Right renal pelvis (tissue), 4 donors: ENCODE measurements around the gene PODNL1. TPM values are rescaled to one million over a fixed set of nuclear protein-coding genes. Genes with fewer than 3 reads are reported as not detected.
"Not testable (repeated sequence)": the region's sequence is repeated elsewhere in the genome, so short reads cannot be mapped to it uniquely, and the experiment has no call there.

Source experiments
- DNase-seq, 4 donors: peaks; one replicate each; pipeline ENCODE4 v3.0.0-alpha.2; 2013; ENCODE audit warnings: low read depth in 4 of 4, low spot score in 3 of 4, missing footprints in 1 of 4
- polyA plus RNA-seq, 4 donors: library from polyadenylated mRNA; unstranded; fragments of 120-200 nt; gene quantifications; one replicate each; pipeline ENCODE4 v1.2.1, GENCODE V29; 2013; ENCODE audit not compliant: insufficient read length in 4 of 4

Gene PODNL1
- polyA plus RNA-seq, 4 donors = 0.84 to 1.6 (median 1.1) TPM

- no peak for DNase-seq
Observed at GRCh38 chr19:13974073-13974472, 35.9 kb upstream of the PODNL1 start.

DNA sequence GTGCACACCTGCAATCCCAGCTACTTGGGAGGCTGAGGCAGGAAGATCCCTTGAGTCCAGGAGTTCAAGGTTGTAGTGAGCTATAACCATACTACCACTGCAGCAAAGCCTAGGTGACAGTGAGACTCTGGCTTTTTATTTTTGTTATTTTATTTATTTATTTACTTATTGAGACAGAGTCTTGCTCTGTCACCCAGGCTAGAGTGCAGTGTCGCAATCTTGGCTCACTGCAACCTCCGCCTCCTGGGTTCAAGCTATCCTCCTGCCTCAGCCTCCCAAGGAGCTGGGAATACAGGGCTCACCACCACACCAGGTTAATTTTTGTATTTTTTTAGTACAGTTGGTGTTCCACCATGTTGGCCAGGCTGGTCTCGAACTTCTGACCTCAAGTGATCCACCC lies 35.3 kb upstream of the PODNL1 start:
- not testable (repeated sequence) for DNase-seq

DNA sequence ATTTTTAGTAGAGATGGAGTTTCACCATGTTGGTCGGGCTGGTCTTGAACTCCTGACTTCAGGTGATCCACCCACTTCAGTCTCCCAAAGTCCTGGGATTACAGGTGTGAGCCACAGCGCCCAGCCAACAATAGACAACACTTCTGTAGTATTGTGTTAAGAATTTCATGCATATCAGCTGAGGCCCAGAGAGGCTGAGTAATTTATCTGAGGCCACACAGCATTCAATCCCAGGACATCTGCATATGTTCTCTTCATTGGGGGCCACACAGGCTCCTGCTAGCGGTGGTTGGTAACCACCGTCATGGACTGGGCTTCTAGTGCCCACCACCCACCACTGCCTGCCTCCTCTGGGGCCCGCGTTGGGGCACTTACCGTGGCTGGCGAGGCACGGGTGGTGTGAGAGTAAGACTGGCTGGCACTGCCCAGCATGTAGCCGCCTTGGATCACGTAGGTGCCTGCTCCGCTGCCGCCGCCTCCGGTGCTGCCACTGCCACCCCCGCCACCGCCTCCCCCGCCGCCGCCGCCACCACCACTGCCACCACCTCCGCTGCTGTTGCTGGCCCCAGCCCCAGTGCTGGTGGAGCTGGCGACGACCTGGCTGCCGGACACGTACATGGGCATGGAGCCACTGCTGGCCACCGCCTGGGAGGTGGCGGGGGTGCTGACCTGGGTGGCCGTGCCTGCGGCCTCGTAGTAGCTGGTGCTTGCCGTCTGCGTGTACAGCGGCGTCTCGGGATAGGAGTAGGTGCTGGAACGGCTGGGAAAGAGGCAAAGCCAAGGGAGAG lies 34.3 kb upstream of the PODNL1 start:
- no peak for DNase-seq

DNA sequence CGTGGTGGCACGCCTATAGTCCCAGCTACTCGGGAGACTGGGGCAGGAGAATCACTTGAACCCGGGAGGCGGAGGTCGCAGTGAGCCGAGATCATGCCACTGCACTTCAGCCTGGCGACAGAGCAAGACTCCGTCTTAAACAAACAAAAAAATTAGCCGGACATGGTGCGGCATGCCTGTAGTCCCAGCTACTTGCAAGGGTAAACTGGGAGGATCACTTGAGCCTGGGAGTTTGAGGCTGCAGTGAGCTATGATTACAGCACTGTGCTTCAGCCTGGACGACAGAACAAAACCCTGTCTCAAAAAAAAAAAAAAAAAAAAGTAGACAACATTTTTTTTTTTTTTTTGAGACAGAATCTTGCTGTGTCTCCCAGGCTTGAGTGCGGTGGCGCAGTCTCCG lies 33.7 kb upstream of the PODNL1 start:
- not testable (repeated sequence) for DNase-seq

GRCh38 chr19:13969897-13970296 lies 31.7 kb upstream of the PODNL1 start:
- no peak for DNase-seq

- no peak for DNase-seq
Observed at GRCh38 chr19:13968999-13969398, 30.8 kb upstream of the PODNL1 start.

- no peak for DNase-seq
Observed at GRCh38 chr19:13968383-13968935, 30.2 kb upstream of the PODNL1 start.

- not testable (repeated sequence) for DNase-seq
Observed at GRCh38 chr19:13967206-13967605, 29.0 kb upstream of the PODNL1 start.

DNA sequence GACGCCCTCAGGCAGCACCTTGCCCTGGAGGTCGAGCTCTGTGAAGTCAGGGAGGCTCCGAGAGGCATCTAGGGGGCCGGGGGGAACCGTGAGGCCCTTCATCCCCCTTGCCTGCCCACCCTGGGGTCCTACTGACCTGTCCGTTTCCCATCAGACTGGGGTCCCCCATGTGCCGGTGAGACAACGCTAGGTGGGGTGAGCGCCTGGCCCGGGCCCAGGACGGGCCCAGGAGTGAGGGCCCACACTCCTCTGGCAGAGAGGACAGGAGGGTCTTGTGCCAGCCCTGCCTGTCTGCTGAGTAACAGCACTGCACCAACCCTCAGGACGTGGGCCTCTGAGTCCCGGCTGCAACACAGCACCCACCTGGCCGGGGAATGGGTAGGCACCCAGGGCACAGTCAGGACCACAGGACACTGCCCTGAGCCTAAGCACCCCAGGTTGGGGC lies 28.5 kb upstream of the PODNL1 start:
- DNase-seq = no peak

DNA sequence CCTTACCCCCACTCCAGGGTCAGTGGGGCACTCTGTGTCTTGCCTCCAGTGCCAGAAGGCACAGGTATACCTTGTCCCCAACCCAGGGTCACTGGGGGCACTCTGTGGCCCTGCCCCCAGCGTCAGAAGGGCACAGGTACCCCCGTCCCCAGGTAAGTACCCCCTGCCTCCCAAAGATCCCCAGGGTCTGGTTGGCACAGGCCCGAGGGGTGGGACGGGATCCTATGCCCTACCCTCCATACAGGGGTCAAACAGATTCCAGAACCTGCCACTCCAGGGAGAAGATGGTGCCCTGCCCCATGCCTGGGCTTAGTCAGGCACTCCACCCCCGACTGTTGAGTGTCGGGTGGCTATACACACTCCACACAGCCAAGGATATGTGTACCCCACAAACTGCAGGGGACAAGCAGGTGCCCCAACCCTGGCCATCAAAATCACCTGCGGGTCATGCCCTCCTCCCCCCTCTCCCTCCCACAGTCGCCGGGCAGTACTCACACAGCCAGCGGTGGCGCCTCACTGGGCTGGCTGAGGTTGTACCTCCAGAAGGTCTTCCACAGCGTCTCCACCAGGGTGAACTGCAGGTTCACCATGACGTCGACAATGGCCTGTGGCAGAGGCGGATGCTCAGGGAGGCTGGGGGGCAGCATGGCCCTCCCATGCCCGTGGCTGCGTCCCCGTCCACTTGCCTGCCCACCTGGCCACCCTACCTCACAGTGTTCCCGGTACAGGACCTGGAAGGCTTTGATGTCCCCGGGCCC lies 27.9 kb upstream of the PODNL1 start:
- DNase-seq = no peak

DNA sequence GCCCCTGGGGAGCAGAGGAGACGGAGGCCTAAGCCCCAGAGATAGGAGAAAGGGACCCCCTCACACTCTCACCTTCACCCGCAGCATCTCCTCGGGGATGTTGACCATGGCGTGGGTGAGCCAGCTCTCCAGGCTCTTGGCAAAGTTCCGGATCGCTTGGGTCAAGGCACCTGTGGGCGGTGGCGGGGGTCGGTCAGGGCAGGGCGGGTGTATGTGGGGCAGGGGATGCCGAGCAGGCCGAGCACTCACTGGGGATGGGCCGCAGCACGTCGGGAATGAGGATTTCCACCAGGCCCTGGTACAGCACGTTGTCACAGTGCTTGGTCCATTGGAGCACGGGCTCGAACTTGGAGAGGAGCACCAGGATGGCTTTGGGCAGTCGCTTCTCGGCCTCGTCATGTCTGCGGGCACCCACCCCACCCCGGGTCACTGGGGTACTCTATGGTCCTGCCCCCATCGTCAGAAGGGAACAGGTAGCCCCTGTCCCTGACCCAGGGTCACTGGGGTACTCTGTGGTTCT lies 27.2 kb upstream of the PODNL1 start:
- DNase-seq = no peak

DNA sequence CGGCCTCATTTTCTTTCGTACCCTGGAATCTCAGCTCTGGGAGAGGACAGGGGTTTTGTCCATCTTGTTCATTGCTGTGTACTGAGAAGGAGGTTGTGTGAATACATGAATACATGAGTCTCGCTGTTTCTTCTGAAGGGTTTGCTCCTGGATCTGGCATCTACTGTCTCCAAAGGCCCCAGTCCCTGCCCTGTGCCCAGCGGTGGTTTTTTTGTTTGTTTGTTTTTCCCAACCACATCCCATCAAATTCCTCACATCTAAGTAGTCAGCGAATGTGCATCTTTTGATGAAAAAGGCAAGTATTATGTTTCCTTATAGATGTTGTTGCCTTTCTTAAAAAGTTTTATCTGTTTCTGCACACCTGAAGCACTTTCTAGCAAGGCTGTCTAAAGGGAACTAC lies 26.6 kb upstream of the PODNL1 start:
- no peak for DNase-seq

DNA sequence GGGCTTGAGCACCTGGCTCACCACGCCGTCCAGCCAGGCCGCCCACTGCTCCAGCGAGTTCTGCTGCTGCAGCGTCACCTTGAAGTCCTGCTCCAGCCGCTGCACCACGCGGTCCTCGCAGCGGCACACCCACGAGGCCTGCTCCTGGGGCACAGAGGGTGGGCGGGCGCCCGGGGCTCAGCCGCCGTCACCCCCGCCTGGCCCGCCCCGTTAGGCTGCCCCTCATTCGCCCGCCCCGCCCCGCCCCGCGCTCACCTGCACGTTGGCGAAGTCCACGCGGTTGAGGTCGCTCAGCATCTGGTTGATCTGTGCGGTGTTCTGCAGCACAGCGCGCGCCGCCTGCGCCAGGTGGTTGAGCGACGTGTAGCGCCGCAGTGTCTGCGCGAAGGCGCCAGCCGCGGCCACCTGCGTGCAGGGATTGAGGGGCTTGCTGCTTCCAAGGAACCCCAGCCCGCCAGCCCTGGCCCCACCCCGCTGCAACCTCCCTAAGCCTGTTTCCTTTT lies 25.4 kb upstream of the PODNL1 start:
- no peak for DNase-seq

DNA sequence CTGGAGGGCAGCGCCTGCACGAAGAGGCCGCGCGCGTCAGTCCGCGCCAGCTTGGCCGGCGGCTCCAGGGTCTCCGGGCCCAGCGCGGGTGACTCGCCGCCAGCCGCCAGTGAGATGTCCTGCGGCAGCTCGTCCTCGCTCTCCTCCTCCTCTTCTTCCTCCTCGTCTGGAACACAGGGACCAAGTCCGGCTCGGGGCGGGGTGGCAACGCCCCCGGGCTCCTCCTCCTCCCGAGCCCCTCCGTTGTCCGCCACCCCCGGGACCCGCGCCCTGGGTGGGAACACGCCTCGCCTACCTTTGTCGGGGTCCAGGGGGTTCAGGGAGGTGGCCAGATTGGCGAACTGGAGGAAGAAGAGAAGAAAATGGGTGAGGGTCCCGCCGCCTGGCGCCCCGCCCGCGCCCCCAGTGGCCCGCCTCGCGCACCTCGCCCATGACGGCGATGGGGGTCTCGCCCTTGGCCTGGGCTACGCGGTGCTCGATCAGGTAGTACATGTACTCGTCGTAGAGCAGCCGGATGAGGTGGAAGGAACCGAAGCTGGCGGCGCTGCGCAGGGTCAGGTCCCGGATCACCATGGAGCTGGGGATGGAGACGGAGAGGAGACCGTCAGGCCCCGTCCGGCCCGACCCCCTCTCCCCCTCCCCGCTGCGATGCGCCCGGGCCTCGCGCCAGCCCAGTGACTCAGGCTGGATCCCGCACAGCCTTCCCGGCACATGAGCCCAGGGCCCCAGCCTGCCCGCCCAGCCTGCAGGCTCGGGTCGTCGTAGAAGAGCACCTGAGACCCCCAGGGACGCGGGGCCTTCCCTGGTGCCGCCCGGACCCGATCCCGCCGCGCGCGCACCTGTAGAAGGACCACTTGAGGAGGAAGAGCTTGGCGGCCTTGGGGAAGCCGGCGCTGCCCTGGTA lies 24.7 kb upstream of the PODNL1 start:
- no peak for DNase-seq

DNA sequence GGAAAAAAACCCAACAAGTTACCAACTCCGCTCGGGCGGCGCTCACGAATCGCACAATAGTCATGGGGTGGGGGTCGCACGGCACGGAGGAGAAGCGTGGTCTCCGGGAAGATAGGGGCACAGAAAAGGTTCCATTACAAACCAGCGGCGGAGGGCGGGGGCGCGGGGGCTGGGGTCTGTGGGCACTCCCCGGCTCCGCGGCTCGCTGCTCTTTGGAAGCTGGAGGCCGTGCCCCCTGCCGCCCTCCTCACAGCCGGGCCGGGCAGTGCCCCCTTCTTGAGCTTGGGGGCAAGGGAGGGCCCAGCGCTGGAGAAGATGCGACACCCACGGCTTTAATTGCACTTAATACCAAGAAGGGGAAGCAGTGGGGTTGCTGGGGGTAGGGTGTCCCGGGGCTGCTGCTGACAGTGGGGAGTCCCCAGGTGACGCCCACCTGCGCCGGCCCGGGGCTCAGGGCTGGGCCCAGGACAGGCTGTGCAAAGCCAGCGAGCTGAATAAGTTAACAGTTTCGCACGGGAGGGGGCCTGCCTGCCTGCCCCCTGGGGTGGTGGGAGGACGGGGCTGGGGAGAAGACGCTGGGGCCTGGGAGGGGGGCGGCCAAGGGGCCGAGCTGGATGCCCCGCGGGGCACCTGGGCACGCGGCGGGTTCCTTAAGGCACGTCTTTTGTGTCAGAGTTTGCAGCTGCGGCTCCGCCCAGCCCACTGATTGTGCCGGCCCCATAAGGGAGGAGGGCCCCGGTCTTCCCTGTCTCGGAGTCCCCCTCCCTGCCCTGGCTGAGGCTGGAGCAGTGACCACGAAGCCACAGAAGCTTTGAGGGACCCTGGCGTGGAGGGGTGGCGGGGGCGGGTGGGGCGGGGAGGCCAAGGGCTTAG lies 23.8 kb upstream of the PODNL1 start:
- DNase-seq = no peak

DNA sequence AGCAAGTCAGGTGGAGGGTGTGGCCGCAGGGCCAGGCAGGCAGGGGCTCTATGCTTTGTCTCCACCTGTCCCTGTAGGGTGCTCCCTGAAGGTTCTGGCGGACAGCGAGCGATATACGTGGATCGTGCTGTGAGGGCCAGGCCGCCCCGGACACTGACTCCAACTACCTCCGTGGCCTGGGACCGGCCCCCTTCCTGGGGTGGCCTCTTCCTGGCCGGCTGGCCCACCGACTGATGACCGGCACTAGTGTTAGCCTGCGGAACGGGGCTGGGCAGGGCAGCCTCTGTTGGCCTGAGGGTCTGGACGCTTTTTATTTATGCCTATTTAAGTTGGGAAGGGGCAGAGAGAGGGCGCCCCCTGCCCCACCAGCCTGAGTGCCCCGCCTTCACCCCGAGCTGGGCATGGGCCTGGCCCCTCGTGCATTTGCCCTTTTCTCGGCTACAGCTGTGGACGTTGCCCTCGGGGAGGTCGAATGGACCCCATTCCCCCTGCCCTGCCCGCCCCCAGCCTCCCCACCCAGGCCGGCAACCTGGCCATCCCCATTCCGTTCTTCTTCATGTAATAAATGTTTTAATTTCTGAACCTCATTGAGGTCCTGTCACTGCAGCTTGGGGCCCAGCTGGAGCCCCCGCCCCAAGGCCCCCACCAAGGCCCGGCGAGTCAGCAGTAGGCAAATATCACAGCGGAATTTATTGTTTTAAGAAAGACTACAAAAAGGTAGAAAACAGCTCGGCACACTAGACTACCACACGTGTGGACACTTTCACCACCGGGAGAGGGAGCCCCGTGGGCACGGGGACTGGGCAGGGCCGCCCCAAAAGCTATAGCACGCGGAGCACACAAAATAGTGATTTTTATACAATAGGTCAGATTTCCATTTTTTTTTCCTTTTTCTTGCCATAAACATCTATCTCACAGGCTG lies 22.9 kb upstream of the PODNL1 start:
- DNase-seq = no peak

DNA sequence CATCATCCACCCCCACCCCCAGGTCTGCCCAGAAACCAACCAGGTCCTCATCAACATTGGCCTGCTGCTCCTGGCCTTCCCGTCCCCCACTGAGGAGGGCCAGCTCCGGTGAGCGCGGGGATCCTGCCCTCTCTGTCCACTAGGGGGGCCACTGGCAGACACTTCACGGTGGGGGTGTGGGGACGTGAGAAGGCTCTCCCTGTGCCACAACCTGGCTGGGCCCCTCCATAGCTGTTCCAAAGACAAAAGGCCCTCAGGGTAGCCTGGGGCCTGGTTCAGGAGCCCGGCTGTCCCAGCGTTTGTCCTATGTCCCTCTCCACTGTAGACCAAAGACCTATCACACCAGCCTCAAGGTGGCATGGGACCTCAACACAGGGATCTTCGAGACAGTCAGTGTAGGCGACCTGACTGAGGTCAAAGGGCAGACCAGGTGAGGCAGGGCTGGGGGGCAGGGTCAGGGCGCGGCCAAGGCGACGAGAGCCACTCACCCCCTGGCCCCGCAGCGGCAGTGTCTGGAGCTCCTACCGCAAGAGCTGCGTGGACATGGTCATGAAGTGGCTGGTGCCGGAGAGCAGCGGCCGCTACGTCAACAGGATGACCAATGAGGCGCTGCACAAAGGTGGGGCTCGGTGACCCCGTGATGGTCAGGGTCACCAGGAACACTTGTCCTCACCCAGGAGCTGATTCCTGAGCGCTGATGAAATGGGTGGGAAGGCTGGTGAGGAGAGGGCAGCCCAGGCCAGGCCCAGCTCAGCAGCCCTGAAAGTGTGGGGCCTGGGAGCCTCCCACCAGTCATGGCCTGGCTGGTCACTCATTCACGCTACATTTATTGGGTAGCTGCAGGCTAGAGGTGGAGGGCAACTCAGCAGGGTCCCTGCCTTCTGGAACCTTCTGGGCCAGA lies 22.0 kb upstream of the PODNL1 start:
- no peak for DNase-seq
